ENCODE data around the gene CBARP. TPM values are rescaled to one million over a fixed set of nuclear protein-coding genes. Genes with fewer than 3 reads are reported as not detected.

CBARP gene
- total and polyA plus RNA-seq, 9 of the 15 experiments (the other 6 are each of a cell fraction or from before 2014, with no cell fraction given), result 0.03 to 8.9 (median 1.2) TPM; not detected in 1

DNA sequence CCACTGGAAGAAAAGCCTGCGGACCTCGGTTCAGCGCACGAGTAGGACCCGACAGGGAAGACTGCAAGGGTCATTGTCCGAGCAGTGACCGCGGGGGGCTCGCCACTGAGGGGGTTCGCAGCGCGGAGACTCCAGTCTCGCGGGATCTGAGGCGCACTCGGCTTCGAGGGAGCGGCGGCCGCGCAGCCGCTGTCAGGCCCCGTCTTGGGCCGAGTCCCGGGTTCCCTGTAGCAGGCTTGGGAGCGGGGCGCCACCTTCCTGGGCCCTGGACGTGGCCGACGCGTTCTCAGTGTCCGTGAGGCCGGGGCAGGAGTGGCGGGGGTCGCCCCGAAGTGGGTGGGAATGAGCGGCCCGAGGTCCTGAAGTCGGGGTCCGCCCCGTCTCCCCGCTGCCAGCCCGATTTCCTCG lies 37.1 kb upstream of the CBARP start (continued):
- TF ChIP-seq NFRKB (IDR thresholded peaks at IDR 0.05; ENCODE audit: low read depth), result no peak
- TF ChIP-seq, protein P1, sequence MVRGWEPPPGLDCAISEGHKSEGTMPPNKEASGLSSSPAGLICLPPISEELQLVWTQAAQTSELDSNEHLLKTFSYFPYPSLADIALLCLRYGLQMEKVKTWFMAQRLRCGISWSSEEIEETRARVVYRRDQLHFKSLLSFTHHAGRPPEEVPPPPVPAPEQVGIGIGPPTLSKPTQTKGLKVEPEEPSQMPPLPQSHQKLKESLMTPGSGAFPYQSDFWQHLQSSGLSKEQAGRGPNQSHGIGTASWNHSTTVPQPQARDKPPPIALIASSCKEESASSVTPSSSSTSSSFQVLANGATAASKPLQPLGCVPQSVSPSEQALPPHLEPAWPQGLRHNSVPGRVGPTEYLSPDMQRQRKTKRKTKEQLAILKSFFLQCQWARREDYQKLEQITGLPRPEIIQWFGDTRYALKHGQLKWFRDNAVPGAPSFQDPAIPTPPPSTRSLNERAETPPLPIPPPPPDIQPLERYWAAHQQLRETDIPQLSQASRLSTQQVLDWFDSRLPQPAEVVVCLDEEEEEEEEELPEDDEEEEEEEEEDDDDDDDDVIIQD (CRISPR knock-in tag; IDR thresholded peaks at IDR 0.05), result no peak
- TF ChIP-seq ATF7 (IDR thresholded peaks at IDR 0.05), result no peak
- no peak for TF ChIP-seq MEIS2 (IDR thresholded peaks at IDR 0.05; ENCODE audit: partially characterized antibody)
- TF ChIP-seq PTBP1 (IDR thresholded peaks at IDR 0.05; ENCODE audit: low read depth, low read length), result no peak; the same call in 1 of the 2 replicates
- TF ChIP-seq CHCHD3 (CRISPR knock-in tag; IDR thresholded peaks at IDR 0.05), result no peak
- TF ChIP-seq MCM3 (IDR thresholded peaks at IDR 0.05), result no peak
- TF ChIP-seq ZFX (CRISPR knock-in tag; IDR thresholded peaks at IDR 0.05), result peak; percentile 96; the same call in 1 of the 2 replicates
- TF ChIP-seq ZSCAN32 (CRISPR knock-in tag; IDR thresholded peaks at IDR 0.05), result no peak; the same call in 1 of the 2 replicates
- TF ChIP-seq SMARCA4 (IDR thresholded peaks at IDR 0.05), result no peak
- TF ChIP-seq EP300 (IDR thresholded peaks at IDR 0.05; ENCODE audit: low read length), result no peak
- TF ChIP-seq BRD4 (IDR thresholded peaks at IDR 0.05), result no peak
- TF ChIP-seq POLR2A (conservative IDR thresholded peaks at IDR 0.05), result no peak
- TF ChIP-seq MTA1 (IDR thresholded peaks at IDR 0.05; ENCODE audit: borderline replicate concordance), result no peak
- no peak for TF ChIP-seq GABPA (tag; conservative IDR thresholded peaks at IDR 0.05; ENCODE audit: low read depth)
- TF ChIP-seq, protein P2, sequence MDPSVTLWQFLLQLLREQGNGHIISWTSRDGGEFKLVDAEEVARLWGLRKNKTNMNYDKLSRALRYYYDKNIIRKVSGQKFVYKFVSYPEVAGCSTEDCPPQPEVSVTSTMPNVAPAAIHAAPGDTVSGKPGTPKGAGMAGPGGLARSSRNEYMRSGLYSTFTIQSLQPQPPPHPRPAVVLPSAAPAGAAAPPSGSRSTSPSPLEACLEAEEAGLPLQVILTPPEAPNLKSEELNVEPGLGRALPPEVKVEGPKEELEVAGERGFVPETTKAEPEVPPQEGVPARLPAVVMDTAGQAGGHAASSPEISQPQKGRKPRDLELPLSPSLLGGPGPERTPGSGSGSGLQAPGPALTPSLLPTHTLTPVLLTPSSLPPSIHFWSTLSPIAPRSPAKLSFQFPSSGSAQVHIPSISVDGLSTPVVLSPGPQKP (CRISPR knock-in tag; IDR thresholded peaks at IDR 0.05), result no peak
- TF ChIP-seq, protein P3, sequence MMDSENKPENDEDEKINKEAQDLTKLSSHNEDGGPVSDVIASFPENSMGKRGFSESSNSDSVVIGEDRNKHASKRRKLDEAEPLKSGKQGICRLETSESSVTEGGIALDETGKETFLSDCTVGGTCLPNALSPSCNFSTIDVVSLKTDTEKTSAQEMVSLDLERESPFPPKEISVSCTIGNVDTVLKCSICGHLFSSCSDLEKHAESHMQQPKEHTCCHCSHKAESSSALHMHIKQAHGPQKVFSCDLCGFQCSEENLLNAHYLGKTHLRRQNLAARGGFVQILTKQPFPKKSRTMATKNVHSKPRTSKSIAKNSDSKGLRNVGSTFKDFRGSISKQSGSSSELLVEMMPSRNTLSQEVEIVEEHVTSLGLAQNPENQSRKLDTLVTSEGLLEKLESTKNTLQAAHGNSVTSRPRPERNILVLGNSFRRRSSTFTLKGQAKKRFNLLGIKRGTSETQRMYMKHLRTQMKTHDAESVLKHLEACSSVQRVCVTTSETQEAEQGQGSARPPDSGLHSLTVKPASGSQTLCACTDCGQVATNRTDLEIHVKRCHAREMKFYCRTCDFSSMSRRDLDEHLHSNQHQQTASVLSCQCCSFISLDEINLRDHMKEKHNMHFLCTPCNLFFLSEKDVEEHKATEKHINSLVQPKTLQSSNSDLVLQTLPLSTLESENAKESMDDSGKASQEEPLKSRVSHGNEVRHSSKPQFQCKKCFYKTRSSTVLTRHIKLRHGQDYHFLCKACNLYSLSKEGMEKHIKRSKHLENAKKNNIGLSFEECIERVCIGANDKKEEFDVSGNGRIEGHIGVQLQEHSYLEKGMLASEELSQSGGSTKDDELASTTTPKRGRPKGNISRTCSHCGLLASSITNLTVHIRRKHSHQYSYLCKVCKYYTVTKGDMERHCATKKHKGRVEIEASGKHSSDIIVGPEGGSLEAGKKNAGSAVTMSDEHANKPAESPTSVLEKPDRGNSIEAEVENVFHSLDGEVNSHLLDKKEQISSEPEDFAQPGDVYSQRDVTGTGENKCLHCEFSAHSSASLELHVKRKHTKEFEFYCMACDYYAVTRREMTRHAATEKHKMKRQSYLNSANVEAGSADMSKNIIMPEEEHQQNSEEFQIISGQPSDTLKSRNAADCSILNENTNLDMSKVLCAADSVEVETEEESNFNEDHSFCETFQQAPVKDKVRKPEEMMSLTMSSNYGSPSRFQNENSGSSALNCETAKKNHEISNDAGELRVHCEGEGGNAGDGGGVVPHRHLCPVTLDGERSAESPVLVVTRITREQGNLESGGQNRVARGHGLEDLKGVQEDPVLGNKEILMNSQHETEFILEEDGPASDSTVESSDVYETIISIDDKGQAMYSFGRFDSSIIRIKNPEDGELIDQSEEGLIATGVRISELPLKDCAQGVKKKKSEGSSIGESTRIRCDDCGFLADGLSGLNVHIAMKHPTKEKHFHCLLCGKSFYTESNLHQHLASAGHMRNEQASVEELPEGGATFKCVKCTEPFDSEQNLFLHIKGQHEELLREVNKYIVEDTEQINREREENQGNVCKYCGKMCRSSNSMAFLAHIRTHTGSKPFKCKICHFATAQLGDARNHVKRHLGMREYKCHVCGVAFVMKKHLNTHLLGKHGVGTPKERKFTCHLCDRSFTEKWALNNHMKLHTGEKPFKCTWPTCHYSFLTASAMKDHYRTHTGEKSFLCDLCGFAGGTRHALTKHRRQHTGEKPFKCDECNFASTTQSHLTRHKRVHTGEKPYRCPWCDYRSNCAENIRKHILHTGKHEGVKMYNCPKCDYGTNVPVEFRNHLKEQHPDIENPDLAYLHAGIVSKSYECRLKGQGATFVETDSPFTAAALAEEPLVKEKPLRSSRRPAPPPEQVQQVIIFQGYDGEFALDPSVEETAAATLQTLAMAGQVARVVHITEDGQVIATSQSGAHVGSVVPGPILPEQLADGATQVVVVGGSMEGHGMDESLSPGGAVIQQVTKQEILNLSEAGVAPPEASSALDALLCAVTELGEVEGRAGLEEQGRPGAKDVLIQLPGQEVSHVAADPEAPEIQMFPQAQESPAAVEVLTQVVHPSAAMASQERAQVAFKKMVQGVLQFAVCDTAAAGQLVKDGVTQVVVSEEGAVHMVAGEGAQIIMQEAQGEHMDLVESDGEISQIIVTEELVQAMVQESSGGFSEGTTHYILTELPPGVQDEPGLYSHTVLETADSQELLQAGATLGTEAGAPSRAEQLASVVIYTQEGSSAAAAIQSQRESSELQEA (IDR thresholded peaks at IDR 0.05; ENCODE audit: low read depth), result no peak
- 0 out of 2 replicates have a peak, but pooled peaks have one; percentile 85 for TF ChIP-seq GTF2E2 (tag; IDR thresholded peaks at IDR 0.05)
- TF ChIP-seq CBX5 (IDR thresholded peaks at IDR 0.05; ENCODE audit: borderline replicate concordance, low read depth), result no peak
- TF ChIP-seq HOXB6 (CRISPR knock-in tag; IDR thresholded peaks at IDR 0.05; ENCODE audit: borderline replicate concordance), result no peak
- TF ChIP-seq NCOA4 (IDR thresholded peaks at IDR 0.05; ENCODE audit: partially characterized antibody), result no peak
- no peak for TF ChIP-seq TBP (optimal IDR thresholded peaks at IDR 0.05; ENCODE audit: low read depth, low read length)

Measured in K562 (cell line).